H1 (cell line): Measurements from ENCODE around the gene ADCY5.

ENCODE experiments used
- BRCA1 ChIP-seq: IDR thresholded peaks from 2 replicates; pipeline ENCODE4 v1.6.1; 2012; ENCODE audit warnings: low read depth, low read length, improper control_type of control experiment
- CHD1 ChIP-seq: IDR thresholded peaks from 2 replicates; pipeline ENCODE4 v1.6.1; 2012; ENCODE audit warnings: low read depth, low read length, improper control_type of control experiment
- CTCF ChIP-seq, 3 experiments: IDR thresholded peaks; 1 replicate in 2 of 3; 2 replicates in 1 of 3; pipeline versions ENCODE4 v1.5.1 to v1.6.1; 2011; ENCODE audit warnings: low read length in 3 of 3, mild to moderate bottlenecking in 3 of 3, inconsistent platforms in 2 of 3, low read depth in 1 of 3, moderate library complexity in 1 of 3; ENCODE audit not compliant: insufficient read depth in 1 of 3; ENCODE audit errors: control extremely low read depth in 1 of 3
- EGR1 ChIP-seq: IDR thresholded peaks from 2 replicates; pipeline ENCODE4 v1.6.1; 2011; ENCODE audit warnings: low read depth, low read length, borderline replicate concordance
- EZH2 ChIP-seq: fragments of 200-600 bp; sonication (generic); IDR thresholded peaks from 2 replicates; pipeline ENCODE4 v1.7.1; 2012; ENCODE audit warnings: low read depth, mild to moderate bottlenecking, moderate library complexity, low read length, inconsistent platforms; ENCODE audit not compliant: severe bottlenecking
- HDAC2 ChIP-seq, 2 experiments: fragments of 300-600 bp in 1 of 2; sonication (generic) in 1 of 2; IDR thresholded peaks; 2 replicates each; pipeline ENCODE4 v1.6.1; 2011 to 2012; ENCODE audit warnings: low read depth in 2 of 2, low read length in 2 of 2, mild to moderate bottlenecking in 2 of 2, moderate library complexity in 2 of 2, borderline replicate concordance in 1 of 2, inconsistent platforms in 1 of 2
- NANOG ChIP-seq: IDR thresholded peaks from 2 replicates; pipeline ENCODE4 v1.6.1; 2011; ENCODE audit warnings: low read length, low read depth, mild to moderate bottlenecking, inconsistent platforms; ENCODE audit not compliant: insufficient read depth, poor library complexity, severe bottlenecking
- POLR2AphosphoS5 ChIP-seq: IDR thresholded peaks from 2 replicates; pipeline ENCODE4 v1.6.1; 2011; ENCODE audit warnings: low read depth, low read length
- RAD21 ChIP-seq, 2 experiments: IDR thresholded peaks in 1 of 2; conservative IDR thresholded peaks in 1 of 2; 2 replicates each; pipeline ENCODE4 v1.6.1; 2011; ENCODE audit warnings: low read depth in 2 of 2, low read length in 2 of 2, improper control_type of control experiment in 1 of 2, inconsistent platforms in 1 of 2, mild to moderate bottlenecking in 1 of 2, moderate library complexity in 1 of 2
- SP4 ChIP-seq: IDR thresholded peaks from 2 replicates; pipeline ENCODE4 v1.6.1; 2012; ENCODE audit warnings: low read length, inconsistent platforms
- SUZ12 ChIP-seq: fragments of 200-600 bp; sonication (generic); IDR thresholded peaks from 2 replicates; pipeline ENCODE4 v1.6.1; 2012; ENCODE audit warnings: mild to moderate bottlenecking, inconsistent platforms, low read length, moderate library complexity, mixed read lengths

GRCh38 chr3:123323781-123324180 lies 125.1 kb downstream of the ADCY5 start:
- TF ChIP-seq RAD21 (IDR thresholded peaks at IDR 0.05 in 1 of 2, conservative IDR thresholded peaks at IDR 0.05 in 1 of 2; ENCODE audit: low read depth in 2 of 2, low read length in 2 of 2) (no peak), BRCA1 (no peak), POLR2AphosphoS5 (no peak), CTCF (IDR thresholded peaks at IDR 0.05; ENCODE audit: control extremely low read depth in 1 of 3, insufficient read depth in 1 of 3, low read depth in 1 of 3, low read length in 3 of 3) (no peak), SUZ12 (no peak), SP4 (no peak), EZH2 (no peak), HDAC2 (IDR thresholded peaks at IDR 0.05; ENCODE audit: borderline replicate concordance in 1 of 2, low read depth in 2 of 2, low read length in 2 of 2) (no peak), EGR1 (no peak), NANOG (no peak), CHD1 (no peak)
